ENCODE data around the gene EIF3I.

GRCh38 chr1:32256473-32257226 is 34.4 kb downstream of the EIF3I start:
- TF ChIP-seq POLR2A (IDR thresholded peaks at IDR 0.05) (no peak), CTCF (IDR thresholded peaks at IDR 0.05) (no peak)
